Gastrocnemius medialis (tissue), 4 donors: Measurements from ENCODE around the gene NXPH3. TPM values are rescaled to one million over a fixed set of nuclear protein-coding genes. Genes with fewer than 3 reads are reported as not detected.
A peak's percentile ranks its signal among the peaks of the same experiment; 100 is the strongest.

Experiments
- ATAC-seq, 2 donors: fragments of 150-250 bp; one replicate each; pipeline ENCODE4 v1.9.1; 2016
- DNase-seq, 2 donors: peaks; one replicate each; pipeline ENCODE4 v3.0.0-alpha.2; 2019
- H3K27ac ChIP-seq, 4 donors: fragments of 200-600 bp; sonication (generic); 1 replicate in 1 of 4; 2 replicates in 3 of 4; pipeline ENCODE4 v1.5.1; 2016 to 2018; ENCODE audit warnings: mild to moderate bottlenecking in 2 of 4, moderate library complexity in 1 of 4
- H3K27me3 ChIP-seq, 3 donors: fragments of 200-600 bp; sonication (generic) in 2 of 3; 1 replicate in 1 of 3; 2 replicates in 2 of 3; pipeline versions ENCODE4 v1.5.1 to v1.6.0; 2016 to 2019; ENCODE audit warnings: mild to moderate bottlenecking in 1 of 3, moderate library complexity in 1 of 3
- H3K36me3 ChIP-seq, 2 donors: fragments of 200-600 bp; sonication (generic) in 1 of 2; one replicate each; pipeline ENCODE4 v1.5.1; 2017 to 2018
- H3K4me1 ChIP-seq, 2 donors: fragments of 200-600 bp; sonication (generic) in 1 of 2; one replicate each; pipeline ENCODE4 v1.5.1; 2016 to 2017; ENCODE audit warnings: mild to moderate bottlenecking in 2 of 2
- H3K4me3 ChIP-seq, 4 donors: fragments of 200-600 bp; sonication (generic) in 3 of 4; 1 replicate in 1 of 4; 2 replicates in 3 of 4; pipeline ENCODE4 v1.5.1; 2016 to 2019; ENCODE audit warnings: mild to moderate bottlenecking in 2 of 4
- H3K9me3 ChIP-seq, 3 donors: fragments of 200-600 bp; sonication (generic) in 2 of 3; 1 replicate in 1 of 3; 2 replicates in 2 of 3; pipeline ENCODE4 v1.5.1; 2016 to 2019
- CTCF ChIP-seq, 5 experiments: fragments of 450-650 bp in 3 of 5; fragments of 200-600 bp in 2 of 5; sonication (generic) in 2 of 5; IDR thresholded peaks in 4 of 5; conservative IDR thresholded peaks in 1 of 5; 1 replicate in 4 of 5; 2 replicates in 1 of 5; pipeline ENCODE4 v1.5.1; 2016 to 2019; ENCODE audit warnings: antibody characterized with exemption in 5 of 5, mild to moderate bottlenecking in 3 of 5, moderate library complexity in 3 of 5
- POLR2A ChIP-seq, 2 donors: fragments of 450-650 bp; IDR thresholded peaks; one replicate each; pipeline ENCODE4 v1.6.1; 2017; ENCODE audit warnings: antibody characterized with exemption in 2 of 2, mild to moderate bottlenecking in 2 of 2, moderate library complexity in 2 of 2
- in situ Hi-C, 4 donors: fragments of 200-750 bp; cut with MboI; loops; one replicate each; pipeline versions ENCODE4 v1.15.0 to v1.8.0; 2017; ENCODE audit warnings: low sequenced_read_pairs in 4 of 4
- intact Hi-C: fragments of 100-400 bp; cut with DNase I; formaldehyde crosslinking; loops from one replicate; pipeline ENCODE4 v1.15.1; 2023; ENCODE audit warnings: low total_unique reads
- total RNA-seq, 4 donors: library from RNA; depleted of rRNA; stranded (reverse); fragments of >200 nt; gene quantifications; one replicate each; pipeline versions ENCODE4 v1.1.0 to v1.2.3, GENCODE V29; 2016

NXPH3 gene
- total RNA-seq, 4 donors from 2014 or later: 1.3 to 3.0 (median 1.7) TPM

DNA sequence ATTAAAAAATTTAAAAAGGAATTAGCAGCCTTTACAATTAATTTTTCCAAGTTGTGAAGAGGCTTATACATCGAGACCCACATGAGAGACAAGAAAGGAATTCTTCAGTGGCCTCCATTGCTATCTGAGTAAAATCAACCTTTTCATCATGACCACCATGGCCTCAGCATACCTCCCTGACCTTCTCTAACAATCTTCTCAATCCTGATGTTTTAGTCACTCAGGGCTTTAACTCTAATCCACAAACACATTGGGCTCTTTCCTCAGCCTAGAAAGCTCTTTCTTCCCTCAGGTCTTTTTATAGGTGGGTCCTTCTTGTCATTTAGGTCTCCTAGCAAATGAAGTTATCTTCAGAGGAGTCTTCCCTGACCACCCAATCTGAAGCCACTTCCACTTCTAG, 55.8 kb downstream of the NXPH3 start:
- TF ChIP-seq CTCF (IDR thresholded peaks at IDR 0.05 in 4 of 5, conservative IDR thresholded peaks at IDR 0.05 in 1 of 5) (no peak), POLR2A (IDR thresholded peaks at IDR 0.05) (no peak)
- DNase-seq (no peak), ATAC-seq (no peak)
- H3K4me1 ChIP-seq: peaks cover 80 to 94% of the 10 kb centered on the region in 2 donors
- peak overlapping the region; percentile 84 to 85 (median 84) for H3K27ac ChIP-seq
- H3K9me3 ChIP-seq: no peaks in the 10 kb centered on the region
- H3K36me3 ChIP-seq: no peaks in the 10 kb centered on the region
- no peak overlapping the region for H3K4me3 ChIP-seq
- intact Hi-C loops (loop anchor here (5.0 kb wide), 1 partner anchor 46 kb away; the partner anchor contains the start of gene SPOP), in situ Hi-C loops (no loop called here)
- no peaks in the 10 kb centered on the region for H3K27me3 ChIP-seq

Other genes starting within 250 kb of the NXPH3 start
- 10 to 100 TPM; 32.8 to 49.6 (median 41.1) TPM for gene ZNF652, start 213.6 kb upstream of the NXPH3 start, total RNA-seq
- 100 to 1,000 TPM; 102 to 137 (median 116) TPM for gene PHB1, start 161.0 kb upstream of the NXPH3 start, total RNA-seq
- 1 to 10 TPM in 2 of 4 donors, under 1 TPM in 1, not detected in 1; 0.41 to 3.2 (median 1.0) TPM for gene NGFR, start 80.6 kb upstream of the NXPH3 start, total RNA-seq
- gene SPOP, start 102.2 kb downstream of the NXPH3 start, total RNA-seq: 10 to 100 TPM; 27.5 to 57.5 (median 53.5) TPM
- gene SLC35B1, start 132.1 kb downstream of the NXPH3 start, total RNA-seq: 10 to 100 TPM; 62.7 to 99.0 (median 84.5) TPM
- 1 to 10 TPM; 2.6 to 4.9 (median 3.3) TPM for gene FAM117A, start 188.3 kb downstream of the NXPH3 start, total RNA-seq
- 10 to 100 TPM; 32.6 to 49.8 (median 45.2) TPM for gene KAT7, start 212.8 kb downstream of the NXPH3 start, total RNA-seq